Measurements from ENCODE around the gene RAD50.
A peak's percentile ranks its signal among the peaks of the same experiment; 100 is the strongest.

Gene RAD50

DNA sequence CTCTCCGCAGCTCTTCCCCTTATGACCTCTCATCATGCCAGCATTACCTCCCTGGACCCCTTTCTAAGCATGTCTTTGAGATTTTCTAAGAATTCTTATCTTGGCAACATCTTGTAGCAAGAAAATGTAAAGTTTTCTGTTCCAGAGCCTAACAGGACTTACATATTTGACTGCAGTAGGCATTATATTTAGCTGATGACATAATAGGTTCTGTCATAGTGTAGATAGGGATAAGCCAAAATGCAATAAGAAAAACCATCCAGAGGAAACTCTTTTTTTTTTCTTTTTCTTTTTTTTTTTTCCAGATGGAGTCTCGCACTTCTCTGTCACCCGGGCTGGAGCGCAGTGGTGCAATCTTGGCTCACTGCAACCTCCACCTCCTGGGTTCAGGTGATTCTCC lies 80.5 kb downstream of the RAD50 start:
- Mint-ChIP-seq H3K4me3 (no peak overlapping the region), H3K27ac (no peak overlapping the region), H3K4me1 (no peaks in the 10 kb centered on the region), H3K36me3 (peaks cover 60% of the 10 kb centered on the region), H3K9me3 (no peaks in the 10 kb centered on the region), H3K27me3 (no peaks in the 10 kb centered on the region)
- no peak for ATAC-seq

DNA sequence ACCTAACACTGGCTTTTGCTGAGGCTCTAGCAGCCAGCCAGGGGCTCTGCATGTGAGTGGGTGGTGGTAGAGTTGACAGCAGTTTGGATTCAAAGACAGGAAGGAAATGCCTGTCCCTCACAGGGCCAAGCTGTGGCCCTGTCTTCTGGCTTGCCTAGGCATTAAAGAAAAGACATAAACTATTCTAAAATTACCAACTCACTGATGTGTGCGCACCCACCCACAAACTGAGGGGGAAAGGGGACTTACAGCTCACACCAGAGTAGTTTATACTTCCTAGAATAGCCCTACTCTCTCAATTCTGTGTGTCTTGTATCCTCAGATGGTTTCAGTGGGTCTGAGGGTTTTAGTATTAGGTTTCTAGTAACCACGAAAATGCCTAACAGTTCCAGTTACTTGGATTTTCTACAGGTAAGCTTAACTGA lies 82.9 kb downstream of the RAD50 start:
- Mint-ChIP-seq H3K27ac (no peak overlapping the region), H3K36me3 (peaks cover 59% of the 10 kb centered on the region), H3K4me1 (no peaks in the 10 kb centered on the region), H3K9me3 (no peaks in the 10 kb centered on the region), H3K27me3 (no peaks in the 10 kb centered on the region), H3K4me3 (no peak overlapping the region)
- ATAC-seq, result peak; percentile 82

DNA sequence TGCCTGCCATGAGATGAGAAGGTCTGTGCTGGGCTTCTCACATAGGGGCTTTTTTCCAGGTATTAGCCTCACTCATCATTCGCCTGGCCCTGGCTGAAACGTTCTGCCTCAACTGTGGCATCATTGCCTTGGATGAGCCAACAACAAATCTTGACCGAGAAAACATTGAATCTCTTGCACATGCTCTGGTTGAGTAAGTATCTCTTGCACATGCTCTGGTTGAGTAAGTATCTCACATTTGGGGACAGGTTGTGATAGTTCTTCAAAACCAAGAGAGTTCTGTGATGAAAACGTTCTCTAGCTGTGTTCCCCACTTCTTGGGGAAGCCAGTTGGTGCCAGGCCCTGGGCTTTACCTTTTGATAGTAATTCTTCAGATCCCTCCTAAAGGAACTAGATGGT lies 83.8 kb downstream of the RAD50 start:
- Mint-ChIP-seq H3K36me3 (peaks cover 62% of the 10 kb centered on the region), H3K9me3 (no peaks in the 10 kb centered on the region), H3K4me3 (no peak overlapping the region), H3K27ac (no peak overlapping the region), H3K4me1 (no peaks in the 10 kb centered on the region), H3K27me3 (no peaks in the 10 kb centered on the region)
- peak; percentile 10 for ATAC-seq

DNA sequence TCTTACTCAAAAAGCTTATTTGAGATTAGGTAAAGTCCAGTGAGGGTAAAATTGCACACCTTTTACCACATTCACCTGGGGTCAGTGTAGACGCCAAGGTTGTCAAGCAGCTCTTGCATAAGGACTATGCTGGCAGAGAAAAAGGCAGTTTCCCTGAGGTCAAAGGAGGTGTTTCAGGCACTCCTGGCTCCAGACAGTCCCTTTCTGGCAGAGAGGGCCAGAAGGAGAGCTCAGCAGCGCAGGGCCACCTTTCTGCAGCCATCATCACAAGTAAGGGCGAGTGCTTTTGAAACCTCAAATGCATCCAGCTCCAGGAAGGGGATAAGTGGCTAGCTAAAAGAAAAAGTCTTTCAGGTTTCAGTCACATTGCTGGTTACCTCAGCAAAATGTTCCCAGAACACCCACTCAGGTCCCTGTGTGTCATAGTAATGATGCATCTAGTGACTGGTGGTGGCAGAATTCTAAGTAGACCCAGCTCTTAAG lies 84.5 kb downstream of the RAD50 start:
- Mint-ChIP-seq H3K9me3 (no peaks in the 10 kb centered on the region), H3K36me3 (peaks cover 57% of the 10 kb centered on the region), H3K27me3 (no peaks in the 10 kb centered on the region), H3K27ac (peak overlapping the region; percentile 64), H3K4me1 (no peaks in the 10 kb centered on the region), H3K4me3 (no peak overlapping the region)
- peak; percentile 77 for ATAC-seq

DNA sequence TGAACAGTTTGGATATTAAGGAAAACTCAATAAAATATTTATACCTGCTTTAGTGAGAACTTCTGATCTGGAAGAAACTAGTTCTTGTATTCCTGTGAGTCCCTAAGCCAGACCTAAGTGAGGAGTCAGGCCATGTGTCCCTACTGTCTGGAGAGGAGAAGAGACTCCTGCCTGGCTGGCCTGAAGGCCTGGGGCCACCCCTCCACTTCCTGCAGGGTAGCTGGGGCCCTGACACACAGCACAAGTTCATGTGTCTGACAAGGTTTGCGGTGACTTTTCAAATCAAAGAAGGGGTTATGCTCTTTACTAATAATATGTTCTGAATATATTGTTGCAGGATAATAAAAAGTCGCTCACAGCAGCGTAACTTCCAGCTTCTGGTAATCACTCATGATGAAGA lies 85.1 kb downstream of the RAD50 start:
- ATAC-seq, result no peak
- H3K9me3 Mint-ChIP-seq, result no peaks in the 10 kb centered on the region
- peaks cover 54% of the 10 kb centered on the region for H3K36me3 Mint-ChIP-seq
- H3K27ac Mint-ChIP-seq, result peak overlapping the region; percentile 64
- H3K4me1 Mint-ChIP-seq, result no peaks in the 10 kb centered on the region
- no peaks in the 10 kb centered on the region for H3K27me3 Mint-ChIP-seq
- no peak overlapping the region for H3K4me3 Mint-ChIP-seq

DNA sequence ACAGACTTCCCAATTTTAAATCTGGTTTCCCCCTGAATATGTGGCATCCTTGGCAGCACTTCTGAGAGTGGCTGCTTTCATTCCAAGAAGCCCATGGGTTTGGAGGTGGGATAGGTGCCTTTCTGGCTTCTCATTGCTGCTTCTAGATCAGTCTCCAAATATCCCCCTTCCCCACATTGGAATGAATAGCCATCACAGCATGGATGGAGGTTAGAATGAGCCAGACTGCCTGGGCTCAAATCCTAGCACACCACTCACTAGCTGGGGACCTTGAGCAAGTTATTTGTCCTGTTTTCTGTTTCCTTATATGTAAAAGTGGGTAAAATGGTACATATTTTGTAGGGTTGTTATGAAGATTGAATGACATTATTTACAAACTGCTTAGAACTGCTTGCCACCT lies 87.4 kb downstream of the RAD50 start:
- Mint-ChIP-seq H3K36me3 (peaks cover 41% of the 10 kb centered on the region), H3K9me3 (peaks cover 10% of the 10 kb centered on the region), H3K27me3 (no peaks in the 10 kb centered on the region), H3K4me1 (no peaks in the 10 kb centered on the region), H3K27ac (no peak overlapping the region), H3K4me3 (no peak overlapping the region)
- ATAC-seq, result no peak

DNA sequence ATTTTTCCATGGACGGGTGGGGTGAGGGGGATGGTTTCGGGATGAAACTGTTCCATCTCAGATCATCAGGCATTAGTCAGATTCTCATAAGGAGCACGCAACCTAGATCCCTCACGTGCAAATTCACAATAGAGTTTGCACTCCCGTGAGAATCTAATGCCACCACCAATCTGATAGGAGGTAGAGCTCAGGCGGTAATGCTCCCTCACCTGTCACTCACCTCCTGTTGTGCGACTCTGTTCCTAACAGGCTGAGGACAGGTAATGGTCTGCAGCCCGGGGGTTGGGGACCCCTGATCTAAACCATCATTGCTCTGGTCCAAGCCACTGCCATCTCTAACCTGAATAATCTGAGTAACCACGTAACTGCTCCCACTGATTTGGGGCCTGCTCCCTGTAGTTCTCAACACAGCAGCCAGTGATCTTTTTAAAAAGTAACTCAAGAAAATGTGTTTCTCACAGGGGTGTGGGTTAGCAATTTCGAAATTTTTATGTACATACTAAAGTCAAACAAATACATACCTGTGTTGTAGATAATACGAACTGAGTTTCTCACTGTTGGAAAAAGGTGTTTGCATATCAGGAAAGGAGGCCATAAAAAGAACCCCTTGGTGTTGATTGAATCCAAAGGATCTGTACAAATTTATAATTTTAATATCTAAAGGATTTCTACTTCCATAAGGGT lies 89.9 kb downstream of the RAD50 start:
- H3K27me3 Mint-ChIP-seq, result no peaks in the 10 kb centered on the region
- H3K9me3 Mint-ChIP-seq, result peaks cover 14% of the 10 kb centered on the region
- no peak overlapping the region for H3K27ac Mint-ChIP-seq
- no peak overlapping the region for H3K4me3 Mint-ChIP-seq
- no peak for ATAC-seq
- peaks cover 41% of the 10 kb centered on the region for H3K36me3 Mint-ChIP-seq
- no peaks in the 10 kb centered on the region for H3K4me1 Mint-ChIP-seq

DNA sequence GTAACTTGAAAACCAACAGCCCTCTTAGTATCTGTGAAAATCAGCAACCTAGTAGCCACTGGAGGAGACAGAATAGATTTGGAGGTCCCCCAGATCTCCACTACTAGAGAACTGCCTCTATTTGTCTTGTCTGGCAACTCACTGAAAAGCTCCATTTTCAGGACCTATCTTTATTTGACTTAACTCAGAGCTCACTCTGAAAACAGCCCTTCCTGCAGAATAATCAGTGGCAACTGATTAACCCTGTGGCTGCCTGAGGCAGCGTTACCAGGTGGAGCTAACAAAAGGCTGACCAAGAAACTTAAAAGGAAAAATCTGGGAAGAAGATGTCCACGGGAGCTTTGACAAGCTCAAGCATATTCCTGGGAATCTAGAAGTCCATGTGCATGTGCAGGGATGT lies 90.7 kb downstream of the RAD50 start:
- Mint-ChIP-seq H3K4me1 (no peaks in the 10 kb centered on the region), H3K27ac (no peak overlapping the region), H3K9me3 (peaks cover 16% of the 10 kb centered on the region)

DNA sequence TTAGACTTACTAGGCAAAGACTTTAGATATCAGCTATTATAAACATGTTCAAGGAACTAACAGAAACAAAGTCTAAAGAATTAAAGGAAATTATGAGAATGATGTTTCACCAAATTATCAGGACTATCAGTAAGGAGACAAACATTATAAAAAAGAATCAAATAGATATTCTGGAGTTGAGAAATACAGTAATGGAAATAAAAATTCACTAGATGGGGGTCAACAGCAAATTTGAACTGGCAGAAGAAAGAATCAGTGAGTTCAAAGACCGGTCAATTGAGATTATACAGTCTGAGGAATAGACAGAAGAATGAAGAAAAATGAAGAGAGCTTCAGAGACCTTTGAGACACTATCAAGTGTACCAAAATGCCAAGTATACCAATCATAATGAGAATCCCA lies 91.6 kb downstream of the RAD50 start:
- Mint-ChIP-seq H3K4me1 (no peaks in the 10 kb centered on the region), H3K36me3 (peaks cover 24% of the 10 kb centered on the region), H3K9me3 (peaks cover 16% of the 10 kb centered on the region), H3K4me3 (no peak overlapping the region), H3K27me3 (no peaks in the 10 kb centered on the region), H3K27ac (no peak overlapping the region)
- ATAC-seq, result no peak

More for the DNA sequence above, 90.7 kb downstream of the RAD50 start:
- ATAC-seq, result no peak
- Mint-ChIP-seq H3K27me3 (no peaks in the 10 kb centered on the region), H3K4me3 (no peak overlapping the region), H3K36me3 (peaks cover 33% of the 10 kb centered on the region)

DNA sequence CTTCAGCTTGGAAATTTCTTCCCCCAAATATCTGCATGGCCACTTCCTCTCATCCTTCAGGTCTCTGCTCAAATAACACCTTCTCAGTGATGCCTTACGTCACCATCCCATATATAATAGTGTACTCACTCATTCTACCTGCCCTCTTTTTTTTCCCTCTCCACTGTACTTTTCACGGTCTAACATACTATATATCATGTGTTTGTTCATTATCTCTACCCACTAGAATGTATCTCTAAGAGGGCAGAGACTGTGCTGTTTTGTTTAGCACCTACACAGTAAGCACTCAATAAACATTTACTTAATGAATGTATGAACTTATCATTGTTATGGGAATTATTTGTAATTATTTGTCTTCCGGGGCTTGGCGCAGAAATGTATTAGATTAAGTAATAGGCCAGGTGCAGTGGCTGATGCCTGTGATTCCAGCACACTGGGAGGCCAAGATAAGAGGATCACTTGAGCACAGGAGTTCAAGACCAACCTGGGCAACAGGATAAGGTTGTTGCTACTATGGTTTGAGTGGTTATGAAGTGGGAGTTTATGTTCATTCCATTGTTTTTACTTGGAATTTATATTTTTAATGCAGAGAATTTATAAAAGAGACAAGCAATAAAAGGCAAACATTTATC lies 95.2 kb downstream of the RAD50 start:
- Mint-ChIP-seq H3K36me3 (peaks cover 8% of the 10 kb centered on the region), H3K4me3 (no peak overlapping the region), H3K27me3 (peaks cover 22% of the 10 kb centered on the region), H3K4me1 (peaks cover 7% of the 10 kb centered on the region), H3K27ac (no peak overlapping the region), H3K9me3 (peaks cover 16% of the 10 kb centered on the region)
- ATAC-seq, result no peak

DNA sequence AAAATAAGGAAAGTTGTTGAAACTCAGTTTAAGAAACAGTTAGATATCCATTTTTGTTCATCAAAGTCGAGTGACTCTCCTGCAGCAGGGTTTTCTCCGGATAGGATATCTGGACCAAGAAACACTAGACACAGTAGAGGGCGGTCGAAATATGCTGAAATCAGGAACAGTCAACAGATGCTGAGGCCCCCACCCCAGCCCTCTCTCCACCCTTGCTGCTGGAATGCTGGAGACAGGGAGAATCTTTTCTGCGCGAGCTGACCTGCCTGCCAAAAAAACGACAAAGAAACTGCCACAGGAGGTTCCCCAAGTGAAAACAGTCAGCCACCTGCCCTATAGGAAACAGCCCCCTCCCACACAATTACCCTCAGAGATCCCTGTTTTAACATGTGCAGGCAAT lies 96.9 kb downstream of the RAD50 start:
- peaks cover 6% of the 10 kb centered on the region for H3K9me3 Mint-ChIP-seq
- no peak for ATAC-seq
- no peak overlapping the region for H3K4me3 Mint-ChIP-seq
- peaks cover 38% of the 10 kb centered on the region for H3K27me3 Mint-ChIP-seq
- H3K36me3 Mint-ChIP-seq, result no peaks in the 10 kb centered on the region
- no peak overlapping the region for H3K27ac Mint-ChIP-seq
- peaks cover 11% of the 10 kb centered on the region for H3K4me1 Mint-ChIP-seq

DNA sequence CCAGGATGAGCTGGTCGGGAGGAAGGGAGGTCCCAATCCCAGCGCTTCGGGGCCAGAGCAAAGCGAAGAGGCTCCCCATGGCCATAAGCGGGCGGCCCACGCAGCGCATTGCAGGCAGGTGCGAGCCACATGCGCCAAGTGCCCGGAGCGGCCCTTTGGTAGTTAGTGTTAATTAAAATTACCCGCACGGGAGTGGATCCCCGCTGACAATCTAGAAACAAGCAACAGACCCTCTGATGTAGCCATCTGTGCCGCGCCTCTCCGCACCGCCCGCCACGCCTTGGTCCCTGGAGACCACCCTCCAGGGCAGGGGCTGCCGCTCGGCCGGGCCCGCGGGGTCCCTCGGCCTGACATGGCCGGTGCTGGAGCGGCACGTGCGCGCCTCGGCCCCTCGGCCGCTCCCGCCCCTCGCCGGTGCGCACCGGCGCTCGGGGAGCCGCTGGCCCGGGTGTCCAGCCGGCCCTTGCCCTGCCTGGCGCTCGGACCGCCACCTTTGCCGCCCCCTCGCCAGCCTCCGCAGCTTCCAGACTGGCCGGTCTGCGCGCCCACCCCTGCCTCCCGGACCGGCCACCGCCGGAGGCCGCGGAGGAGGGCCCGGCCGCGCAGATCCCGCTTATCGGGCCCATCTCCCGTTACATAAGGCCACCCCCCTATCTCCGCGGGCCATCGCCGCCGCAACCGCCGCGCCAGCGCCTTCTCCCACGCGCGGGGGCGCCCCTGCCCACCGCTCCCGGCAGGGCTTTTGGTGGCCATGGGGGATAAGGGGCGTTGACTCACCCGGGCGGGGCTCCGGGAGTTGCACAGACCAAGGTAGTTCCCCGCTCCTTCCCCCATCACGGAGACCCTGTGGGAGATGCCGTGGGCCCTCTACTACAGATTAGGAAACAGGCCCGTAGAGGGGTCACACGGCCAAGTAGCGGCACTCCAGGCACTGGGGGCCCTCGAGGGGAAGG lies 99.3 kb downstream of the RAD50 start:
- peak overlapping the region; percentile 57 for H3K27ac Mint-ChIP-seq
- H3K4me1 Mint-ChIP-seq, result peaks cover 24% of the 10 kb centered on the region
- H3K36me3 Mint-ChIP-seq, result no peaks in the 10 kb centered on the region
- peak overlapping the region; percentile 59 for H3K4me3 Mint-ChIP-seq
- H3K27me3 Mint-ChIP-seq, result peaks cover 38% of the 10 kb centered on the region
- peak; percentile 17 for ATAC-seq
- peaks cover 6% of the 10 kb centered on the region for H3K9me3 Mint-ChIP-seq

DNA sequence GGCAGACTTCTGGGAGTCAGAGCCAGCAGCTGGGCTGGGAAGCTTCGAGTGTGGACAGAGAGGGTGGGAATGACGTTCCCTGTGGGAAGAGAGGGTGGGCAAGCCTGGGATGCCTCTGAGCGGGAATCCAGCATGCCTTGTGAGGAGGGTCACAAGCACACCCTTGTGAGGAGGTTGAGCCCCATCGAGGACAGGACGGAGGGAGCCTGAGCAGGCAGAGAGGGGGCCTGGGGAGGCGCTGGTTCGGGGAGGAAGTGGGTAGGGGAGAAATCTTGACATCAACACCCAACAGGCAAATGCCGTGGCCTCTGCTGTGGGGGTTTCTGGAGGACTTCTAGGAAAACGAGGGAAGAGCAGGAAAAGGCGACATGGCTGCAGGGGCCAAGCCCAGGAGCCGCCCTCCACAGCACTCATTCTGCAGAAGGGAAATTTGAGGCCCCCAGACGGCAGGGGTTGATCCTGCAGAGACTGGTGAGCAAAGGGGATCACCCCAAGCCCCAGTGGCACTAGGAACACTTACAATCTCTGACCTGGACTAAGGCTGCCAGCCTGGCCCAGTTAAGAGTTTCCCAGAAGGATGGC lies 100.1 kb downstream of the RAD50 start:
- peak overlapping the region; percentile 57 for H3K27ac Mint-ChIP-seq
- H3K27me3 Mint-ChIP-seq, result peaks cover 38% of the 10 kb centered on the region
- H3K36me3 Mint-ChIP-seq, result no peaks in the 10 kb centered on the region
- H3K4me3 Mint-ChIP-seq, result peak overlapping the region; percentile 59
- ATAC-seq, result no peak
- H3K4me1 Mint-ChIP-seq, result peaks cover 32% of the 10 kb centered on the region
- H3K9me3 Mint-ChIP-seq, result peaks cover under 1% of the 10 kb centered on the region

DNA sequence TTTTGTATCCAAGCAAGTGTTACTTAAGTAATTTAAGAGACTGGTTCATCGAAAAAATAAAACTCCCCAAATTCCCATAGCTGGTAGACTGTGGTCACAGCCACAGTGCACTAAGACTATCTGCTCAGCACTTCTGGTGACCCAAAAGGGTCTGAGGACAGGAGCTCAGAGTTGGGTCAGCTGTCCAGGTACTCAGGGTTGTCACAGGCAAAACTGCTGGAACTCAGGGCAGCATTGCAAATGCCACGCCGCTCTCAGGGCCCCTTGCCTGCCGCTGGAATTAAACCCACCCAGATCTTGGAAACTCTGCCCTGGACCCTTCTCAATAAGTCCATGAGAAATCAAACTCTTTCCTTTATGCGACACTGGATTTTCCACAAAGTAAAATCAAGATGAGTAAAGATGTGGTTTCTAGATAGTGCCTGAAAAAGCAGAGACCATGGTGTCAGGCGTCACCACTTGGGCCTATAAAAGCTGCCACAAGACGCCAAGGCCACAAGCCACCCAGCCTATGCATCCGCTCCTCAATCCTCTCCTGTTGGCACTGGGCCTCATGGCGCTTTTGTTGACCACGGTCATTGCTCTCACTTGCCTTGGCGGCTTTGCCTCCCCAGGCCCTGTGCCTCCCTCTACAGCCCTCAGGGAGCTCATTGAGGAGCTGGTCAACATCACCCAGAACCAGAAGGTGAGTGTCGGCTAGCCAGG lies 101.1 kb downstream of the RAD50 start, which contains the start of gene IL13:
Gene IL13, plus strand, starts transcription at position 498 of the 705 bp plus-strand sequence. Its CDS starts 14 bp downstream, at position 512.
- Mint-ChIP-seq H3K36me3 (no peaks in the 10 kb centered on the region), H3K27ac (peak within 1 kb of the TSS; percentile 22), H3K4me1 (peaks cover 41% of the 10 kb centered on the region), H3K4me3 (peak within 1 kb of the TSS; percentile 59), H3K9me3 (no peaks in the 10 kb centered on the region), H3K27me3 (peaks cover 38% of the 10 kb centered on the region)
- ATAC-seq, result no peak
